OCI-LY1 (cell line): ENCODE data around the gene ZNF665.

Experiments
- H2AFZ ChIP-seq: fragments of 200-600 bp; sonication (generic), shearing (Covaris generic); 2 replicates; pipeline ENCODE4 v1.6.0; 2014; ENCODE audit warnings: antibody characterized with exemption, mild to moderate bottlenecking, low read length
- H3F3A ChIP-seq: fragments of 200-600 bp; sonication (generic), shearing (Covaris generic); 2 replicates; pipeline ENCODE4 v1.6.0; 2014; ENCODE audit warnings: mild to moderate bottlenecking, antibody characterized with exemption, low read length, moderate library complexity; ENCODE audit not compliant: insufficient read depth
- H3K27ac ChIP-seq: fragments of 200-600 bp; sonication (generic); 2 replicates; pipeline ENCODE4 v1.5.1; 2014; ENCODE audit warnings: low read length, mixed run types, mild to moderate bottlenecking, low read depth; ENCODE audit not compliant: poor library complexity, severe bottlenecking
- H3K27me3 ChIP-seq: fragments of 200-600 bp; sonication (generic); 2 replicates; pipeline ENCODE4 v1.6.0; 2014; ENCODE audit warnings: antibody characterized with exemption, mild to moderate bottlenecking, low read length, moderate library complexity; ENCODE audit not compliant: insufficient read depth
- H3K36me3 ChIP-seq: fragments of 200-600 bp; sonication (generic); 2 replicates; pipeline ENCODE4 v1.6.1; 2014; ENCODE audit warnings: mild to moderate bottlenecking, antibody characterized with exemption, low read length, moderate library complexity, mixed read lengths; ENCODE audit not compliant: insufficient read depth
- H3K4me1 ChIP-seq: fragments of 200-600 bp; sonication (generic); 2 replicates; pipeline ENCODE4 v1.5.1; 2014; ENCODE audit warnings: mild to moderate bottlenecking, low read length, moderate library complexity; ENCODE audit not compliant: insufficient read depth, severe bottlenecking
- H3K4me2 ChIP-seq: fragments of 200-600 bp; sonication (generic), shearing (Covaris generic); 2 replicates; pipeline ENCODE4 v1.6.1; 2014; ENCODE audit warnings: low read length
- H3K4me3 ChIP-seq: fragments of 200-600 bp; sonication (generic); 2 replicates; pipeline ENCODE4 v1.5.1; 2014; ENCODE audit warnings: low read length, low read depth, mild to moderate bottlenecking, mixed read lengths; ENCODE audit not compliant: poor library complexity, severe bottlenecking
- H3K79me2 ChIP-seq: fragments of 200-600 bp; shearing (Covaris generic); 2 replicates; pipeline ENCODE4 v1.6.1; 2016; ENCODE audit warnings: mixed run types, low read length, mixed read lengths; ENCODE audit not compliant: insufficient read depth
- H3K9ac ChIP-seq: fragments of 200-600 bp; sonication (generic), shearing (Covaris generic); 2 replicates; pipeline ENCODE4 v1.6.1; 2014; ENCODE audit warnings: mild to moderate bottlenecking, low read length, mixed read lengths
- H3K9me2 ChIP-seq: fragments of 200-600 bp; sonication (generic), shearing (Covaris generic); 2 replicates; pipeline ENCODE4 v1.6.1; 2014; ENCODE audit warnings: low read depth, mild to moderate bottlenecking, low read length, mixed read lengths
- H3K9me3 ChIP-seq: fragments of 200-600 bp; shearing (Covaris generic); 2 replicates; pipeline ENCODE4 v1.6.1; 2014; ENCODE audit warnings: low read length, mixed read lengths
- H4K20me1 ChIP-seq: fragments of 200-600 bp; sonication (generic), shearing (Covaris generic); 2 replicates; pipeline ENCODE4 v1.6.0; 2016; ENCODE audit warnings: mild to moderate bottlenecking, low read length; ENCODE audit not compliant: insufficient read depth
- CTCF ChIP-seq: fragments of 200-600 bp; sonication (generic), shearing (Covaris generic); IDR thresholded peaks from 2 replicates; pipeline ENCODE4 v1.5.1; 2017; ENCODE audit warnings: mild to moderate bottlenecking, antibody characterized with exemption, low read length, moderate library complexity, mixed read lengths
- EZH2 ChIP-seq: fragments of 200-600 bp; sonication (generic), shearing (Covaris generic); IDR thresholded peaks from 2 replicates; pipeline ENCODE4 v1.8.0; 2017; ENCODE audit warnings: borderline replicate concordance, mixed run types, mild to moderate bottlenecking, antibody characterized with exemption, low read length, moderate library complexity, mixed read lengths

Gene ZNF665

GRCh38 chr19:53183146-53183764, 9.9 kb downstream of the ZNF665 start:
- H3K27me3 ChIP-seq: no peaks in the 10 kb centered on the region
- H3K4me2 ChIP-seq: no peak overlapping the region
- H2AFZ ChIP-seq: no peak overlapping the region
- no peaks in the 10 kb centered on the region for H3K9me2 ChIP-seq
- no peaks in the 10 kb centered on the region for H3K4me1 ChIP-seq
- no peaks in the 10 kb centered on the region for H4K20me1 ChIP-seq
- no peaks in the 10 kb centered on the region for H3K9me3 ChIP-seq
- H3K4me3 ChIP-seq: no peak overlapping the region
- H3K9ac ChIP-seq: no peak overlapping the region
- H3F3A ChIP-seq: no peaks in the 10 kb centered on the region
- no peaks in the 10 kb centered on the region for H3K36me3 ChIP-seq
- TF ChIP-seq CTCF (no peak), EZH2 (no peak)
- no peak overlapping the region for H3K27ac ChIP-seq
- no peaks in the 10 kb centered on the region for H3K79me2 ChIP-seq

GRCh38 chr19:53182202-53182601, 11.0 kb downstream of the ZNF665 start:
- no peak overlapping the region for H3K9ac ChIP-seq
- no peak for TF ChIP-seq CTCF
- TF ChIP-seq EZH2: no peak
- H3K4me2 ChIP-seq: no peak overlapping the region
- no peaks in the 10 kb centered on the region for H3K27me3 ChIP-seq
- no peaks in the 10 kb centered on the region for H3K9me3 ChIP-seq
- H2AFZ ChIP-seq: no peak overlapping the region
- H4K20me1 ChIP-seq: no peaks in the 10 kb centered on the region
- no peak overlapping the region for H3K27ac ChIP-seq
- no peaks in the 10 kb centered on the region for H3K9me2 ChIP-seq
- no peaks in the 10 kb centered on the region for H3K4me1 ChIP-seq
- H3F3A ChIP-seq: no peaks in the 10 kb centered on the region
- H3K36me3 ChIP-seq: no peaks in the 10 kb centered on the region
- H3K79me2 ChIP-seq: no peaks in the 10 kb centered on the region
- no peak overlapping the region for H3K4me3 ChIP-seq

- Histone ChIP-seq H3F3A (no peaks in the 10 kb centered on the region), H3K36me3 (no peaks in the 10 kb centered on the region), H3K9me2 (no peaks in the 10 kb centered on the region), H3K4me3 (no peak overlapping the region), H3K79me2 (no peaks in the 10 kb centered on the region), H3K9ac (no peak overlapping the region), H3K27ac (no peak overlapping the region), H3K4me1 (no peaks in the 10 kb centered on the region), H3K4me2 (no peak overlapping the region), H3K9me3 (no peaks in the 10 kb centered on the region), H4K20me1 (no peaks in the 10 kb centered on the region), H2AFZ (no peak overlapping the region), H3K27me3 (no peaks in the 10 kb centered on the region)
- TF ChIP-seq EZH2 (no peak), CTCF (no peak)
Measured at GRCh38 chr19:53177986-53178385, 15.2 kb downstream of the ZNF665 start.
